Activated effector memory CD4-positive, alpha-beta T cell treated with Interleukin-2 at 50 U/mL for 16 hours (primary cell): ENCODE data around the gene MACROD2.

Experiments
- DNase-seq: peaks from one replicate; pipeline ENCODE4 v3.0.0-alpha.2; 2020

MACROD2 gene

DNA sequence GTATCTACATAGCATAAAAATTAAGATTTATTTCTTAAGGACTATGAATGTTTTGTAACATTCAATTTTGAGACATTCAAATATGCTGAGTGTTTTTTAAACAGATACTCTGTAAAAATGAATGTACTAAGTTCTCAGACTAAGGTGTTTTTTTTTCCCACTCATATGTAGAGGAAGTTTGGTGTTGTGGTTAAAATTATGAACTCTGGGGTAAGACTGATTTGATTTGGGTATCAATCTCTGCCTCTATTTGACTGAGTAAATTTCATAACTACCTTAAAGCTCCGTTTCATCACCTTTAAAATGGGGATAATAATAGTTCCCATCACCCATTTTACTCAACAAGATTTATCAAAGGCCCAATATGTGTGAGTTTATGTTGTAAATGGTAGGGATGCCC is 728.7 kb downstream of the MACROD2 start:
- DNase-seq = no peak

GRCh38 chr20:14724468-14724867 is 729.2 kb downstream of the MACROD2 start:
- no peak for DNase-seq

- no peak for DNase-seq
These were observed 731.3 kb downstream of the MACROD2 start for GRCh38 chr20:14726591-14726990.

GRCh38 chr20:14727485-14728150 is 732.3 kb downstream of the MACROD2 start:
- no peak for DNase-seq

GRCh38 chr20:14729390-14729789 is 734.1 kb downstream of the MACROD2 start:
- no peak for DNase-seq

- no peak for DNase-seq
These were observed 737.0 kb downstream of the MACROD2 start for GRCh38 chr20:14732343-14732742.

GRCh38 chr20:14732996-14733395 is 737.7 kb downstream of the MACROD2 start:
- no peak for DNase-seq

GRCh38 chr20:14740380-14740779 is 745.1 kb downstream of the MACROD2 start:
- no peak for DNase-seq

DNA sequence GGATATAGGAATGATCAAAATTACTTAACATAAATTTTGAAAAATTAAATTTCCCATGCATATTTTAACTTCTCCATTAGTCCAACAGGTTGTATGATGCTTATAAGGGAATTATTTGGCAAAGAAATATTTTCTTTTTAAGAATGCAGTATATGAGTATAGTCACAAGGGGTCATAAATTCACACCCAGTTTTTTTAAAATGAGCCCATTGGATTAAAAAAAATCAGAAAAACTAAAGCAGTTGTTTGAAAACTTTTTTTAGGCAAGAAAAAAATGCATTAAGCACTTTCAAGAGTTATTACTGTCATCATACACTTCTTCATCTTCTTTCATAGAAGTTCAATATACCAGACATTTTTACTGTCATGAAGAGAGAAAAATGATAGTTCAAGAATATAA is 746.3 kb downstream of the MACROD2 start:
- DNase-seq = no peak

DNA sequence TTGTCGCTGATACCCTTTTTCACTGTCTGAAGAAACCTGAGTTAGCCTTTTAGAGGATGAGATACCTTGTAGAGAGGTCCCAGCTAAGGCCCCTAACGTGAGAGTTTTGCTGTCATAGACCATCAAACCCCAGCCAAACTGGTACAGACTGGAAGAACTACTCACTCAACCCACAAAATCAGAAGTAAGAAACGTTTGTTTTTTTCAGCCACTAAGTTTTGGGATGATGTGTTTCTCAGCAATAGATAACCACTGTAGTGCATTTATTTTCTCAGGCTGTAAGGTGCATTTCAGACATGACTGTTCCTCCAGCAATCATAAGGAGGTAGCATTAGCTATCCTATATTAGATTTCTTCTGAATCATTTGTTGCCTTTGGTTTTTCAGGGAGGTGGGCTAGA is 749.4 kb downstream of the MACROD2 start:
- no peak for DNase-seq

DNA sequence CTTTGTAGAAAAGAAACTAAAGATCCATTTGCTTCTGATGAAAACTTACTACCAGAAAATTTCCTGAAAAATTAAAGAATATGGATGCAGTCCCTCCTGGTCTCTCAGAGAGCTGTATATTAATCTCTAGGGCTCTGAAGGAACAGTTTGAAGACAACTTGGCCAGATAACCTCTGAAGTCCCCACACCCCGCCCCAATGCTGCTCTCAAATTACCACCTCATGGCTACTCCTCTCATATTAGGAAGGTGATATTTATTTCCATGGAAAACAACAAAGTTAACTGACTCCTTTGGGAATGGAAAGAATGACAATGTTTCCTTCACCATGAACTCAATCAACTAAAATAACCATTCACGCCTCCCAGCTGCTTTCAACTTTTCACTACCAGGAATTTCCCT is 750.5 kb downstream of the MACROD2 start:
- no peak for DNase-seq

GRCh38 chr20:14751191-14751590 is 755.9 kb downstream of the MACROD2 start:
- no peak for DNase-seq

GRCh38 chr20:14757728-14758127 is 762.4 kb downstream of the MACROD2 start:
- DNase-seq = no peak

DNA sequence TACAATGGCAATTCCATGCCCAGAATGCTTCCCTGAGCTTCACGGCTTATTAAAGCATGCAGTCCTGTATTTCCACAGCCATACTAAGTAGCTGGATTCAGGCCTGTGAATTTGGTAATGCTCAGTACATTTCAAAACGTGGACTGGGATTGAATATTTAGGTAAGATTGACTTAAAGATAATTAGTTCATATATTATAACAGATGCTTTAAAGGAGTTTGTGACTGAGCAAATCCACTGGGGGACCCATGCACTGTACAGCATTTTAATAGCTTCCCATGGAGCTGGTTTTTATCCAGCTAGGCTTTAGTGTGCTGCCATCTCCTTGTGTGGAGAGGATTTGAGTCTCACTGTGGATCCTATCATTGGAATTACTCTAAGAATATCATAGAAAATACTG is 763.0 kb downstream of the MACROD2 start:
- DNase-seq = no peak

DNA sequence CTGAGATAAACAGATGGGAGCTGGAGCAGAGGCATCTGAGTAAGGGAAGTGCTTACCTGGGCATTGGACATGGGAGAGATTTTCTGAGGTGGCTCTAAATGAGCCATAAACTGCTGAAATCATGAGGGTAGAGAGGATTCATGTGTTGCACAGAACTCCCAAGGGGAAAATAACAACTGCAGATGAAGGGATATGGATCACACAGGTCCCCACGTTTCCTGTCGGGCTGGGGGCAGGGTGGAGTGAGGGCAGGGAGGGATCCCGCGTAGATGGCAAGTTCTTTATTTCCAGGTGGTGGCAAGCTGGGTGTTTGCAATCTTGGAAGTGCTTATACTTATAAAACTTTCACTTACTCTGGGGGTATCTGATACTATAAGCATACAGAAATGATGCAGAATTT is 764.7 kb downstream of the MACROD2 start:
- no peak for DNase-seq

DNA sequence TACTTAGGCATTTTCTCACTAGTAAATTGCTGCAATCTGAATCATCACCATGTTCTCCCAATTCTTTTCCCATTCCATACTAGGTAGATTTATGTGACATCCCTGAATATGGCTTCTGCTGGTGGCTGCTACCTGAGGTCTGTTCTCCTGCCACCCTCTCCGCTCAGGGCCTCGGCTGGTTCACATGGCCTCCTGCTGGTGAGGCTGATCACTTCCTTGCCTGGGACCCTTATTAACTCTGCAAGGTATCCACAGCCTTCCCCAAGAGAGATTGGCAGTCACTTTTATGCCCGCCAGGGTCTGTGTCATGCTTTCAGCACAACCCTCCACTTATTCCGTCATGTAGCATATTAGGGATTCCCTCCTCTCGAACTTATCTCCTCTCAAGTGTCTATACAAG is 766.6 kb downstream of the MACROD2 start:
- no peak for DNase-seq

- no peak for DNase-seq
These were observed 769.4 kb downstream of the MACROD2 start for GRCh38 chr20:14764511-14765369.

DNA sequence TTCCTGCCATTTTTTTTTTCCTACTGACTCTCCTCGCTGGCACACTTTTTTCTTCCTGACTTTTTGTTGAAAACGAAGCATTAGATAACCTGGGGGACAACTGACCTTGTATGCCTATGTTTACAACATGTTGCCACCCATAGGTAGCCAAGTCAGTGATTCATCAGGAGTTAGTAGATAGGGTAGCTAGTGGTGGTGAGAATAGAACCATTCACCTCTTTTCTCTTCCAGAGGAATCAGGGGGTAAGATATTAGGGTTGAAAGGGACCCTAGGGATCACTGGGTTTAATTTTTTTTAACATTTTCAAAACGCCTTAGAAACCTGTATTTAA is 770.0 kb downstream of the MACROD2 start:
- no peak for DNase-seq

- DNase-seq = no peak
These were observed 778.2 kb downstream of the MACROD2 start for GRCh38 chr20:14773486-14773885.

DNA sequence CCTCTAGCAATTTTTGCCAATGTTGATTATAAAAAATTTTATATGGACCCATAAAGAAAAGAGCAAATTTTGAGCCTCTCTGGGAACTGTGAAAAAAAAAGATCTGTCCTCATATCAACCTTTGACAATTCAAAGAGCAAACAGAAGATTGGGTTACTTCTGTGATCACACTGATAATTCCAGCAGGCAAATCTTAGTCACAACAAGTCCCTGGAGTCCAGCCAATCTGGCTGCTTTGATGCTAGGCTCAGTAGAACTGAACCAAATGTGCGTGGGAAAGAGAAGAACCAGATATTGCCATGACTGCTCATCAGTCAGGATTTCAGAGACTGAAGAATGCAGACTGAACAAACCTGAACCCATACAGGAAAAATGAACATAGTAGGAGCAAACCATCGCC is 780.5 kb downstream of the MACROD2 start:
- DNase-seq = no peak

DNA sequence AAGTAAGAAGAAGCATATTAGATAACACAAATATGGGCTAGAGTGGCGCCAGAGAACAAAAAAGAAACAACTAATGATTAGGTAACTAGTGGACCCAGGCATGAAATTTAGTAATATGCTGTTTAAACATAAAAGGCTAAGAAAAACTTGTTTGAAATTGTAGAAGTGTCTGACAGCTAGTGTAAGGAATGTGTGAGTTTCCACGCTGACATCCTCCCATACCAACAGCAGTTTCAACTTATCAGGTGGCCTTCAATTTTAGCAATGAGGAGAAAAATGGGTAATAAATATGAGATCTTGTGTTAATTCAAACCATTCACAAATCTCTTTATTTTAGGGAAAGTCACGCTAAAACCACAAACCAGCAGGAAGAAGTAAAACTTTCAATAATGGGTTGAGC is 782.3 kb downstream of the MACROD2 start:
- no peak for DNase-seq

- no peak for DNase-seq
These were observed 782.8 kb downstream of the MACROD2 start for GRCh38 chr20:14778096-14778495.

GRCh38 chr20:14778875-14779274 is 783.6 kb downstream of the MACROD2 start:
- no peak for DNase-seq

DNA sequence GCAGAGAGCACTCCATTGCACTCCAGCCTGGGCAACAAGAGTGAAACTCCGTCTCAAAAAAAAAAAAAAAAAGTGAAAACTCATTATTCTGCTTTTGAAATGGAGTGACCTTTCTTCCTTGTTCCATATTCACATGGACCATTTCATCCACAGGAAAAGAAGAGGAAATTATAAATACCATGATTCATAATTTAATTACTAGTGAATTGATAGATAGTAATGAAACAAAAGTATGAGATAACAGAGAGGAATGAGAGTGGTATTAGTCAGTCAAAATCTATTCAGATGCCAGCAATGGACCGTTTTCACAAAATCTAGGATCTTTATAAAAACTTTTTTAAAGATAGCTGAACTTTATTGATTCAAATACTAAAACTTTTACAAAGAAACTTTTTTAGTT is 785.2 kb downstream of the MACROD2 start:
- DNase-seq = no peak

DNA sequence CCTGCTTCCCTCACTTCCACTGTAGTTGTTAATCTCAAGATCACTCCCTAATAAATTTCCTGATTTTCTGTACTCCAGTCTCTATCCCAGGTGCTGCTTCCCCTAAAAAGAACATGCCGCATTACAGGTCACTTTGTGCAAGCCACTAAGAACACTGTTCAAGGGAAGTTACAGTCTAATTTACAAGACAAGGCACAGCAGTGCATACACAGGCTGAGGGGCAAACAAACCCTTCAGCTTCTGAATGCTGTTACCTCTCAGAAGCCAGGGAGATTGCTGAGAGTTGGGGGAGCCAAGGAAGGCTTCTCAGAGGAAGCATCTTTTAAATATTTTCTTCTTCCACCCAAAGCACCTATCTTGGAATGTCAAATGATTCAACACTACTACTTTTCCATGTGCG is 787.4 kb downstream of the MACROD2 start:
- no peak for DNase-seq
